Peyer's patch (tissue), 4 donors: Measurements from ENCODE around the gene KHK. TPM values are rescaled to one million over a fixed set of nuclear protein-coding genes. Genes with fewer than 3 reads are reported as not detected.
"Not testable (repeated sequence)": the region's sequence is repeated elsewhere in the genome, so short reads cannot be mapped to it uniquely, and the experiment has no call there.

Experiments used
- DNase-seq, 3 donors: peaks; one replicate each; pipeline ENCODE4 v3.0.0-alpha.2; 2017 to 2019
- H3K27ac ChIP-seq, 4 donors: fragments of 200-600 bp; sonication (generic); one replicate each; pipeline ENCODE4 v1.5.1; 2016 to 2019
- H3K27me3 ChIP-seq, 2 donors: fragments of 200-600 bp; sonication (generic); one replicate each; pipeline ENCODE4 v1.5.1; 2019
- H3K36me3 ChIP-seq, 3 donors: fragments of 200-600 bp; sonication (generic); one replicate each; pipeline ENCODE4 v1.5.1; 2016 to 2019
- H3K4me1 ChIP-seq, 4 donors: fragments of 200-600 bp; sonication (generic); one replicate each; pipeline ENCODE4 v1.5.1; 2016 to 2019
- H3K4me3 ChIP-seq, 4 donors: fragments of 200-600 bp; sonication (generic); 1 replicate in 3 of 4; 2 replicates in 1 of 4; pipeline ENCODE4 v1.5.1; 2016 to 2019; ENCODE audit warnings: mild to moderate bottlenecking in 1 of 4
- H3K9me3 ChIP-seq, 4 donors: fragments of 200-600 bp; sonication (generic); one replicate each; pipeline ENCODE4 v1.5.1; 2016 to 2019; ENCODE audit warnings: mild to moderate bottlenecking in 1 of 4
- POLR2A ChIP-seq, 2 donors: fragments of 450-650 bp; IDR thresholded peaks; one replicate each; pipeline ENCODE4 v1.5.1; 2017; ENCODE audit warnings: antibody characterized with exemption in 2 of 2, mild to moderate bottlenecking in 2 of 2, moderate library complexity in 2 of 2
- total RNA-seq, 4 donors: library from RNA; depleted of rRNA; stranded (reverse); fragments of >200 nt; gene quantifications; one replicate each; pipeline ENCODE4 v1.1.0, GENCODE V29; 2016
- TF ChIP-seq, protein P1 (sequence below), 6 experiments: fragments of 450-650 bp in 4 of 6; fragments of 200-600 bp in 2 of 6; sonication (generic) in 1 of 6; IDR thresholded peaks; one replicate each; pipeline ENCODE4 v1.5.1; 2017 to 2019; ENCODE audit warnings: antibody characterized with exemption in 6 of 6, mild to moderate bottlenecking in 3 of 6, moderate library complexity in 1 of 6

Gene KHK
- total RNA-seq, 4 donors from 2014 or later = 40.4 to 576 (median 435) TPM

DNA sequence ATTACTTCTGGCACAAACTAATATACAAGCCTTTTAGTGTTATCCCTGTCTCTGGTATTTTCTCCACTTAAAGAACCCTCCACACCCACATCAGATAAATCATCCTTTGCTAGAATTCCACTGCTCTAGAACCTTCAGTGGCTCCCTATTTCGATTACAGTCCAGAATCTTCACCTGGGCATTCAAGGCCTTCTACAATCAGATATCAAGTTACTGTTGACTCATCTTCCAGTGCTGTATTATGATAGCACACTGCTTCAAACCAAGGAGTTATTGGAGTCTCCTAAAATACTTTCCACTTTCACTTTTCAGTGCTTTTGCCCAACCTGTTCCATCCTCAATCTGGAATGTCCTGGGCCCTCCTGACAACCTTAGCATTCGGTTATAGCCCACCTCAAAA lies 28.9 kb downstream of the KHK start:
- Histone ChIP-seq H3K4me1 (peaks cover 0 to 15% (median 6%) of the 10 kb centered on the region in 4 donors), H3K4me3 (no peak overlapping the region), H3K9me3 (no peaks in the 10 kb centered on the region), H3K36me3 (no peaks in the 10 kb centered on the region), H3K27me3 (peaks cover 0 to 5% of the 10 kb centered on the region in 2 donors), H3K27ac (no peak overlapping the region)
- no peak for DNase-seq
- no peak for TF ChIP-seq POLR2A (IDR thresholded peaks at IDR 0.05)
- TF ChIP-seq, protein P1, sequence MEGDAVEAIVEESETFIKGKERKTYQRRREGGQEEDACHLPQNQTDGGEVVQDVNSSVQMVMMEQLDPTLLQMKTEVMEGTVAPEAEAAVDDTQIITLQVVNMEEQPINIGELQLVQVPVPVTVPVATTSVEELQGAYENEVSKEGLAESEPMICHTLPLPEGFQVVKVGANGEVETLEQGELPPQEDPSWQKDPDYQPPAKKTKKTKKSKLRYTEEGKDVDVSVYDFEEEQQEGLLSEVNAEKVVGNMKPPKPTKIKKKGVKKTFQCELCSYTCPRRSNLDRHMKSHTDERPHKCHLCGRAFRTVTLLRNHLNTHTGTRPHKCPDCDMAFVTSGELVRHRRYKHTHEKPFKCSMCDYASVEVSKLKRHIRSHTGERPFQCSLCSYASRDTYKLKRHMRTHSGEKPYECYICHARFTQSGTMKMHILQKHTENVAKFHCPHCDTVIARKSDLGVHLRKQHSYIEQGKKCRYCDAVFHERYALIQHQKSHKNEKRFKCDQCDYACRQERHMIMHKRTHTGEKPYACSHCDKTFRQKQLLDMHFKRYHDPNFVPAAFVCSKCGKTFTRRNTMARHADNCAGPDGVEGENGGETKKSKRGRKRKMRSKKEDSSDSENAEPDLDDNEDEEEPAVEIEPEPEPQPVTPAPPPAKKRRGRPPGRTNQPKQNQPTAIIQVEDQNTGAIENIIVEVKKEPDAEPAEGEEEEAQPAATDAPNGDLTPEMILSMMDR (IDR thresholded peaks at IDR 0.05) = no peak

DNA sequence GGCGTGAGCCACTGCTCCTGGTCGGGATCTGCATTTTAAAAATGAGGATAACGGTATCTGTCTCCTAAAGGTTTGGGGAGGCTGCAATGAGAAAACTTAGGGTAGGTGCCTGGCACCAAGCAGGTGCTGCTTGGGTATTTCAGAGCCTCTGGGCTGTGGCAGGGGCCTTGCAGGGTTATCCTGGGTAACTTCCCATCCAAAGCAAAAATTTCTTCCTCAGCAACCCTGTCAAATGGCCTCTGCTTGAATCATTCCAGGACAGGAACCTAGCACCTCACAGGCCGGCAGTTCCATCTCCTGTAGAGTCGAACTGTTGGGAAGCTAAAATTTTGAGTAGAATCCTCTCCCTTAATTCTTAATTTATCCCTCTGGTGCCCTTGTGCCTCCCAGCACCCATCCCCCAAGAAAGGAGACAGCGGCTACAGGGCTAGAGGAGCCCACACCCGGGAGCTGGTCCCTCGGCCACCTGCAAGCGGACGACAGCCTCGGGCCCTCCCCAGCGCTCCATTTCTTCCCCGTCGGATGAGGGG lies 31.5 kb downstream of the KHK start:
- no peak overlapping the region for H3K27ac ChIP-seq
- peaks cover 0 to 5% of the 10 kb centered on the region in 2 donors for H3K27me3 ChIP-seq
- TF ChIP-seq, protein P1 (IDR thresholded peaks at IDR 0.05) = no peak
- no peak for TF ChIP-seq POLR2A (IDR thresholded peaks at IDR 0.05)
- DNase-seq = no peak
- no peaks in the 10 kb centered on the region for H3K36me3 ChIP-seq
- H3K9me3 ChIP-seq = no peaks in the 10 kb centered on the region
- peak overlapping the region; percentile 13 to 55 (median 46) for H3K4me3 ChIP-seq
- peaks cover 3 to 20% (median 6%) of the 10 kb centered on the region in 4 donors for H3K4me1 ChIP-seq

DNA sequence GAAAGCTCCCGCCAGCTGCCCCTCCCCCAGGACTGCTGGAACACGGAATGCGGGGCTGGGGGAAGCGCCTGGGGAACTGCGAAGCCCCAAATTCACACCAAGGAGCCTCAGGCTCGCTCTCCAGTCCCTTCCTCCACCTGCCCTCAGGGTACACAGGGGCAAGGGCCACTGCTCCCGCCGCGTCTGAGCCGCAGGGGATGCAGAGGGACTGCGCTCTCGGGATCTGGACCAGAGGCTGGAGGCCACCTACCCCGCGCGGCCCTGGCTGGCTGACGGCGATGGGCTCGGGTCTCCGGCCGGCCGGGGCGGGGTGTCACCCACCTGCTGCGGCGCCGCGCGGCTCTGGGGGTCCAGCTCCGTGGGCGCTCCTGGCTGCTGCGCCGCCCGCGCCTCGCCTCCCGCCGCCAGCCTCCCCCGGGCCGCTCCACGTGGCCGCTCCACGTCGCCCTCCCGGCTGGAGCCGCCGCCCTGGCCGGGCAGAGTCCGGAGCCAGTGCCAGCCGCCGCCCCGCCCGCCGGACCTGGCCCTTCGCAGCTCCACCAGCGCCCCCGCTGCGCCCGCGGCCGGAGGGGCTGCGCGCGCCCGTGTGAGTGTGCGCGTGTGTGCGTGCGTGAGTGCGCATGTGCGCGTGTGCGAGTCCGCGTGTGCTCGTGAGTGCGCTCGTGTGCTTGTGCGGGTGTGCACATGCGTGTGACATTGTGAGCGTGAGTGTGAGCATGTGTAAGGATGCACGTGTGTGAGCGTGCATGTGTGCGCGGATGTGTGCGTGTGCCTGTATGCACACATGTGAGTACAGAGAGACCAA lies 32.2 kb downstream of the KHK start, which contains the start of gene CGREF1:
CGREF1 (minus strand) TSS at position 604 of the 805 bp plus-strand sequence. CDS start 14,762 bp downstream, outside the sequence.
- Histone ChIP-seq H3K9me3 (no peaks in the 10 kb centered on the region), H3K27ac (no peak within 1 kb of the TSS), H3K4me3 (peak within 1 kb of the TSS; percentile 13 to 55 (median 46)), H3K36me3 (no peaks in the 10 kb centered on the region), H3K27me3 (peaks cover 0 to 5% of the 10 kb centered on the region in 2 donors), H3K4me1 (peaks cover 4 to 24% (median 6%) of the 10 kb centered on the region in 4 donors)
- no peak for TF ChIP-seq POLR2A (IDR thresholded peaks at IDR 0.05)
- TF ChIP-seq, protein P1 (IDR thresholded peaks at IDR 0.05) = peak in 1 of 6 experiments; percentile 8
- peak in 2 of 3 donors; percentile 61 to 70 for DNase-seq

DNA sequence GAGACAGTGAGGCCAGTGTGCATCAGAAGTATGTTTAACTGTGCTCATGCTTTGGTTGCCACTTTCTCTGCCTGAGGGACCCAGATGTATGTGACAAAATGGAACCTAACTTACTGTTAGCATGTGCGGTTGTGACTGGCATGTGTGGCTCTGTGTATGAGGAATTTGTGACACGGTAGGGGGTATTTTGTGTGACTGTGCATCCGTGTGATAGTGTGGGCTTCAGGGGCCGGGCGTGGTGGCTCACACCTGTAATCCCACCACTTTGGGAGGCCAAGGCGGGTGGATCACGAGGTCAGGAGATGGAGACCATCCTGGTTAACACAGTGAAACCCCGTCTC lies 32.7 kb downstream of the KHK start:
- H3K9me3 ChIP-seq, H3K27ac ChIP-seq, DNase-seq, H3K36me3 ChIP-seq, H3K27me3 ChIP-seq: not testable (repeated sequence)
- peaks cover 4 to 28% (median 6%) of the 10 kb centered on the region in 4 donors for H3K4me1 ChIP-seq
- peak overlapping the region in 1 of 4 donors; percentile 47 for H3K4me3 ChIP-seq

DNA sequence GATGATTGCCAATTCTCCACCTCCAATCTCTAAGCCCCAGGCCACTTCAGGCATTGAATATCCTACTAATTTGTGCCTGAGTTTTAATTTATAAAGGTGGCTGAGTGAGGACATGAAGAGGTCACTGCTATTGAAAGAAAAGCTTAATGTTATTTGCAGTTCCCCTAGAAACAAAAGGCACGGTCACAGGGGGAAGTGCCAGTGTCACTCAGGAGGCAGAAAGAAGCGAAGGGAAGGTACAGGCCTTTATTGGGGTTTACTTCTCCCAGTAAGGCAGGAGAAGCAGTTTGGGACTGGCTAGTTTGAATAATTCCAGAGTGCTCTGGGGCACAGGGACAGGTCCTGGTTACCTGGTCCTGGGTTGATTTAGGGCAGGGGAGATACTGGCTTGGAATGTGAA lies 35.3 kb downstream of the KHK start:
- no peak overlapping the region for H3K4me3 ChIP-seq
- H3K27ac ChIP-seq = no peak overlapping the region
- no peaks in the 10 kb centered on the region for H3K9me3 ChIP-seq
- peaks cover 0 to 5% of the 10 kb centered on the region in 2 donors for H3K27me3 ChIP-seq
- peaks cover 4 to 28% (median 6%) of the 10 kb centered on the region in 4 donors for H3K4me1 ChIP-seq
- no peaks in the 10 kb centered on the region for H3K36me3 ChIP-seq
- no peak for DNase-seq
- TF ChIP-seq POLR2A (IDR thresholded peaks at IDR 0.05) = no peak
- TF ChIP-seq, protein P1 (IDR thresholded peaks at IDR 0.05) = no peak

DNA sequence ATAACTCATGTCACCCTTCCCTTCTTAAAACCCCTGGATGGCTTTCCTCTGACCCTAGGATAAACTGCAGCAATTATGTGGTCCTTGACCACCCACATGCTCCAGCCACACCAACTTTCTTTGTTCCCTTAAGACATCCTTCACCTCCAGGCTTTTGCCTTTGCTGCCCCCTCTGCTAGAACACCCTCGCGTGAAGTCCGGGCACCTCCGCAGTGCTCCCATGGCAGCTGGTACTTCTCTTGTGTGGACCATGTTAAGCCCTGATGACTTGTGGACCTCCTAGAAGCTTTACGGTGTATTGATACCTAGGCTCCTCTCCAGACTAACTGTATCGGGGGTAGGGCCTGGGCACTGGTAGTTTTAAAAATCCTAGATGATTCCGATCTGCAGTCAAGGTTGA lies 36.2 kb downstream of the KHK start:
- Histone ChIP-seq H3K9me3 (no peaks in the 10 kb centered on the region), H3K27ac (peak overlapping the region in 1 of 4 donors; percentile 42), H3K4me1 (peaks cover 4 to 28% (median 6%) of the 10 kb centered on the region in 4 donors), H3K4me3 (peak overlapping the region in 3 of 4 donors; percentile 40 to 68 (median 61)), H3K36me3 (no peaks in the 10 kb centered on the region), H3K27me3 (peaks cover 0 to 2% of the 10 kb centered on the region in 2 donors)
- no peak for DNase-seq
- TF ChIP-seq POLR2A (IDR thresholded peaks at IDR 0.05) = no peak
- TF ChIP-seq, protein P1 (IDR thresholded peaks at IDR 0.05) = no peak
